Activated CD4-positive, alpha-beta T cell treated with anti-CD3 and anti-CD28 coated beads for 36 hours (primary cell): ENCODE measurements around the gene CTNND2. TPM values are rescaled to one million over a fixed set of nuclear protein-coding genes. Genes with fewer than 3 reads are reported as not detected.

Experiments
- ATAC-seq: fragments of 200-7000 bp; cut with Tn5 transposase; one replicate; pipeline ENCODE4 v1.10.0; 2021; ENCODE audit warnings: mild to moderate bottlenecking, moderate library complexity
- CTCF ChIA-PET: fragments of 350-600 bp; sonication (Branson Sonifier 250); formaldehyde crosslinking; loops from one replicate; lab custom pipeline; 2021; ENCODE audit warnings: antibody characterized with exemption; lab: Charles Lee
- POLR2A ChIA-PET: fragments of 350-600 bp; sonication (Branson Sonifier 250); formaldehyde crosslinking; loops from one replicate; lab custom pipeline; 2021; ENCODE audit warnings: antibody characterized with exemption, inconsistent platforms; lab: Charles Lee
- DNase-seq: peaks from one replicate; pipeline ENCODE4 v3.0.0-alpha.2; 2020
- H3K27ac Mint-ChIP-seq: one replicate; pipeline ENCODE4 v1.8.0; 2021; ENCODE audit warnings: mixed read lengths
- H3K27me3 Mint-ChIP-seq: one replicate; pipeline ENCODE4 v1.8.0; 2021; ENCODE audit warnings: mixed read lengths
- H3K36me3 Mint-ChIP-seq: one replicate; pipeline ENCODE4 v1.8.0; 2021; ENCODE audit warnings: low read depth, mixed read lengths
- H3K4me1 Mint-ChIP-seq: one replicate; pipeline ENCODE4 v1.8.0; 2021; ENCODE audit warnings: mixed read lengths
- H3K4me3 Mint-ChIP-seq: one replicate; pipeline ENCODE4 v1.8.0; 2021; ENCODE audit warnings: mild to moderate bottlenecking, moderate library complexity, mixed read lengths
- H3K9me3 Mint-ChIP-seq: one replicate; pipeline ENCODE4 v1.8.0; 2021; ENCODE audit warnings: low read depth, mixed read lengths
- intact Hi-C, 2 experiments: fragments of 100-400 bp; cut with DNase I in 1 of 2; cut with micrococcal nuclease in 1 of 2; formaldehyde crosslinking; loops; one replicate each; pipeline versions ENCODE4 v1.14.2 to v1.15.1; 2022 to 2024; cut with DNase I, micrococcal nuclease
- total RNA-seq, 2 experiments: library from RNA; stranded (reverse); gene quantifications; one replicate each; pipeline ENCODE4 v1.2.3, GENCODE V29; 2021

CTNND2 gene
- total RNA-seq, 2 experiments from 2014 or later, result not detected

DNA sequence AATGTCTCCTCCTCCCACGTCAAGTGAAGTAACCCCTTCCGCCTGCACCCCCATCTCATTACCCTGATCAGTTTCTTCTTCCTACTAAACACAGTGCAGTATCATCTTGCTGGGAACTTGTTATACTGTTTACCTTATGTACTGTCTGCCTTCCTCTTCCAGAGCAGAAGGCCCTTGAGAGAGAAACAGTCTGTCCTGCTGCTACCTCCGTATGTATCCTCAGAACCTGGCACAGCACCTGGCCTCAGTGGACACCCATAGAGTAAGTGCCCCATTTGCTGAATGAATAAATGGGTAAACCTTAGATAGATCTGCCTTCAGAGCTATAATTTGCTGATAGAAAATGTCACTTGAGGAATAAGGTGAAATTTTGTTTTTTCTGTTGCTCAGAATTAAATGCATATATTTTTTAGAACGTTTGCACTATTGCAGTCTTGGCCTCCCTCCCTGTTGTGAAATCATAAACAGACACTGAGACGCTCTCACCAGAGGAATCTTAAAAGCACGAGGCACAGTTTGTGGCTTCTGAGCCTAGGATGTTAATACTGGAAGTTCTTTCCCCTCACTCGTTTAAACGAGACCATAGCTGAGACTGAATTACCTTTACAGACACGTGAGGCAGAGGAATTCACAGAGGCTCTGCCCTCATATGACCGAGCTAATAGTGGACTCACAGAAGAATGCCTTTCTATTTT lies 920.1 kb downstream of the CTNND2 start:
- no peak for DNase-seq
- ChIA-PET POLR2A (no interaction called here), CTCF (interaction anchor here (0.6 kb wide), 1 partner anchor 809 kb away, joined by 3 read pairs; no protein-coding TSS in a partner anchor)
- intact Hi-C loops, result no loop called here
- no peak for ATAC-seq
- Mint-ChIP-seq H3K9me3 (no peaks in the 10 kb centered on the region), H3K4me1 (peaks cover 9% of the 10 kb centered on the region), H3K36me3 (no peaks in the 10 kb centered on the region), H3K4me3 (no peak overlapping the region), H3K27ac (no peak overlapping the region), H3K27me3 (peaks cover 14% of the 10 kb centered on the region)

DNA sequence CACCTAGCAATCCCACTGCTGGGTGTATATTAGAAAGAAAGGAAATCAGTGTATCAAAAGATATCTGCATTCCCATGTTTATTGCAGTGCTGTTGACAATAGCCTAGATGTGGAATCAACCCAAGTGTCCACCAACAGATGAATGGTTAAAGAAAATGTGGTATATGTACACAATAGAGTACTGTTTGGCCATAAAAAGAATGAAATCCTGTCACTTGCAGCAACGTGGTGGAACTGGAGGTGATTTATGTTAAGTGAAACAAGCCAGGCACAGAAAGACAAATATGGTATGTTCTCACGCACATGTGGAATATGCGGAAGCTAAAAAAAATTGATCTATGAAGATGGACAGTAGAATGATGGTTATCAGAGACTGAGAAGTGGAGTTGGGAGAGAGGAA lies 921.6 kb downstream of the CTNND2 start:
- Mint-ChIP-seq H3K36me3 (no peaks in the 10 kb centered on the region), H3K9me3 (no peaks in the 10 kb centered on the region), H3K27me3 (peaks cover 7% of the 10 kb centered on the region), H3K4me3 (no peak overlapping the region), H3K4me1 (no peaks in the 10 kb centered on the region), H3K27ac (no peak overlapping the region)
- intact Hi-C loops, result no loop called here
- ChIA-PET CTCF (interaction anchor here (0.6 kb wide), 1 partner anchor 51 kb away, joined by 3 read pairs; no protein-coding TSS in a partner anchor), POLR2A (no interaction called here)
- DNase-seq, result no peak
- ATAC-seq, result no peak

DNA sequence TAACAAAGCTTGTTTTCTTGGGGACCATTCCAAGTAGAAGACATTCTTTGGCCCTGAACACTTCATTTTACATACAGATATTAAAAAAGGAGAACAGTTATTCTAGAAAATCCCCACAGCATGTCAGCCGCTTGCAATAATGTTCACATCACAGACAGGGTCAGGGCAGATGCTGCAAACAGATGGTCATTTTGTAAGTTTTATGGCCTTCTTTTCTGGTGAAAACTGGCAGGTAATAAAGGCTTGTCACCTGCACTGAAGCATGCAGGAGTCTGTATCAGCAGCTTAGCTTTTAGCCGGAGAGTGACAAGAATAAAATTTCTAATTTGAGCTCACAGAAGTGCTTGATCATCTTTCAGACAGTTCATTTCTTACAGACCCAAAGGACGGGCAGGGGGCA lies 922.3 kb downstream of the CTNND2 start:
- ChIA-PET POLR2A (no interaction called here), CTCF (interaction anchor here (0.6 kb wide), 1 partner anchor 51 kb away, joined by 3 read pairs; no protein-coding TSS in a partner anchor)
- Mint-ChIP-seq H3K27me3 (peaks cover 3% of the 10 kb centered on the region), H3K36me3 (no peaks in the 10 kb centered on the region), H3K9me3 (no peaks in the 10 kb centered on the region), H3K4me3 (no peak overlapping the region), H3K27ac (no peak overlapping the region), H3K4me1 (no peaks in the 10 kb centered on the region)
- DNase-seq, result no peak
- intact Hi-C loops, result no loop called here
- ATAC-seq, result no peak

DNA sequence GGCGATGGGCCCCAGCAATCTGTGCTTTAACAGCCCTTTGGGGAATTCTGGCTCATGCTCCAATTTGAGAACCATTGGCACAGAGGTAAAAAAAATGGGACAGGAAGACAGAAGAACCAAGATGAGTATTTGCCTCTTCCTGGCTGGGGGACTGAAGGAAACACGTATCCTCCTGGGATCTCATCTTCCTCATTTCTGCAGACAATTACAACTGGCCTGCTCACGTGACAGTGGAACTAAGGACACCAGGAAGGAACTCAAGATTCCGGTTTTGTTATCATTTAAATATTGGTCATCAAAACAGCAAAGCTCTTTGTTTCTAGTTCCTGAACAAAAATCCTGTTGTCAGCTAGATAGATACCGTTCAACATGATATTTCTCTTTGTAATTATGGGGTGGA lies 927.2 kb downstream of the CTNND2 start:
- intact Hi-C loops, result no loop called here
- CTCF ChIA-PET, result interaction anchor here (1.0 to 1.3 kb wide), 2 partner anchors 11 to 13 kb away, joined by 3 to 8 read pairs; no protein-coding TSS in a partner anchor
- H3K36me3 Mint-ChIP-seq, result no peaks in the 10 kb centered on the region
- ATAC-seq (no peak), DNase-seq (no peak)
- H3K27me3 Mint-ChIP-seq, result peaks cover 5% of the 10 kb centered on the region
- no peak overlapping the region for H3K27ac Mint-ChIP-seq
- H3K4me3 Mint-ChIP-seq, result no peak overlapping the region
- no peaks in the 10 kb centered on the region for H3K4me1 Mint-ChIP-seq
- H3K9me3 Mint-ChIP-seq, result no peaks in the 10 kb centered on the region
- POLR2A ChIA-PET, result no interaction called here

DNA sequence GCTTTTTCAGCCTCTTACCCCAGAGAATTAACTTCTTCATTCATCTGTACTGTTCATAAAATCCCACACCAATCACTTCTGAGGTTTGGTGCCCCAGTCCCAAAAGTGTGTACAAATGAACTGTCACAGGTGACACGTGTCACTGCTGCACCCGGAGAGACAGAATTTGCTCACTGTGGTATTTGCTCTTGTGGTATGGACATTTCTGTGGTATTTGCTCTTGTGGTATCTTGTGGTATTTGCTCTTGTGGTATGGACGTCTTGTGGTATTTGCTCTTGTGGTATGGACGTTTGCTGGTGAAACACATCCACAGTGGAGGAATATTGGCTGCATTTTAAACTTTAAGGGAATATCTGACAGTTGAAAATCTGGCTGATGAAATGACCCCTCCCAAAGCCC lies 928.3 kb downstream of the CTNND2 start:
- Mint-ChIP-seq H3K9me3 (no peaks in the 10 kb centered on the region), H3K27me3 (peaks cover 6% of the 10 kb centered on the region), H3K4me1 (no peaks in the 10 kb centered on the region), H3K36me3 (no peaks in the 10 kb centered on the region), H3K27ac (no peak overlapping the region), H3K4me3 (no peak overlapping the region)
- CTCF ChIA-PET, result no interaction called here
- POLR2A ChIA-PET, result no interaction called here
- DNase-seq (no peak), ATAC-seq (no peak)
- intact Hi-C loops, result no loop called here

DNA sequence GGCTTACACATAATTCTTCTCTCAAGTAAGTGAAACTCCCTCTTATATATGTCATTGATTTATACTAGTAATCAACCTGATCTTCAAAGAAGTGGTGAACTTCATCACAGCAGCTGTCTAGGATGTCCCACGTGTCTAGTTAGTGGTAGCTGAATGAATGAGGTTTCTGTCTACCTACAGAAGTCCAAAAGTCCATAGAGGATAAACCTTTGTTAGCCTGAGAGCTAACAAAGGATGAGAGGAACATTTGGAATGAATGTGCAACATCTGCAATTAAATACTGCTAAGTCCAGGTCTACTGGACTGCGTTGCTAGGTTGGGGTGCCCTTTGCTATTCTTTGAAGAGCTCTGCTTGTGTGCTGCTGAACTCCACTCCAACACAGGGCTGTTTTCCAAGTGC lies 929.4 kb downstream of the CTNND2 start:
- Mint-ChIP-seq H3K4me1 (no peaks in the 10 kb centered on the region), H3K27me3 (peaks cover 7% of the 10 kb centered on the region), H3K27ac (no peak overlapping the region), H3K36me3 (no peaks in the 10 kb centered on the region), H3K4me3 (no peak overlapping the region), H3K9me3 (no peaks in the 10 kb centered on the region)
- no peak for ATAC-seq
- intact Hi-C loops, result no loop called here
- CTCF ChIA-PET, result interaction anchor here (0.7 kb wide), 1 partner anchor 13 kb away, joined by 4 read pairs; no protein-coding TSS in a partner anchor
- no peak for DNase-seq
- POLR2A ChIA-PET, result no interaction called here

DNA sequence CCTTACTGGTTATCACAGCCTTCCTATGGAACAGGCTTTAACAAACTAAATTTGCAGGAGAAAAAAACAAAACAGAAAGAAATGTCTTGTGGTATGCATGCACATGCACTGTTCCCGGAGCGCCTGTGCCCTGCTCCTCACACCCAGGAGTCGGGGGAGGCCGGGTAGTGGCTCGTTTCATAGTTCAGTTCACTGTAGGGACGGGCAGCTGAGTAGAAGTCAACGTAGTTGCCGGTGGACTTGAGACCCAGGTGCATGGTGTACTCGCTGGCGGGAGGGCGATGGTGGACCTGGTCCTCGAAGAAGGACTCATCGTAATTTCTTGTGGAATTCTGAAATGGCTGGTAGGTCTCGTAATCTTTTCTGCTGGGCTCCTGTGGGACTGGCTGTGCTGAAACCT lies 930.9 kb downstream of the CTNND2 start:
- intact Hi-C loops, result no loop called here
- ChIA-PET POLR2A (no interaction called here), CTCF (no interaction called here)
- Mint-ChIP-seq H3K9me3 (no peaks in the 10 kb centered on the region), H3K4me1 (no peaks in the 10 kb centered on the region), H3K27ac (no peak overlapping the region), H3K27me3 (peaks cover 7% of the 10 kb centered on the region), H3K4me3 (no peak overlapping the region), H3K36me3 (no peaks in the 10 kb centered on the region)
- DNase-seq, result no peak
- ATAC-seq, result no peak

DNA sequence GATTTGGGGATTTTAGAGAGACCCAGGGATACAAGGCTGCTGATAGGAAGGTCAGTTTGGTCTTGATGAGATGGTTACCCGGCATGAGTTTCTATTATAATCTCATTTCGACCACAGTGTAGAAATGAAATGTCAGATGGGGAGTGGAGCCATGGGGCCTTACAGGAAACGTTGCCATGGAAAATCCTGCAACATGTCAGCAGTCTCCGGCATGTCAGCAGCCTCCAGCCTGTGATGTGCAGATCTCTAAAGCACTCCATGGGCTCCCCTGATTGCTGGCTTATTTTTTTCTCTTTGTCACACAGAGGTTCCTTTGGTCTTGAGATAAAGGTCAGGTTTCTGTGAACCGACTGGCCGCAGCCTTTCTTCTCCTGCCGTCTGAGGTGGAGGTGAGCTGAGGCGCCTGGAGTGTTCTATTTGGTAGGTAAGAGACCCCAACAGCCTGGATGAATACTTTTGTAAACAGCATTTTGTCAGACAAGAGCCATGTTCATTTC lies 934.5 kb downstream of the CTNND2 start:
- POLR2A ChIA-PET, result no interaction called here
- DNase-seq, result no peak
- Mint-ChIP-seq H3K27ac (no peak overlapping the region), H3K36me3 (no peaks in the 10 kb centered on the region), H3K9me3 (no peaks in the 10 kb centered on the region), H3K27me3 (peaks cover 4% of the 10 kb centered on the region), H3K4me1 (no peaks in the 10 kb centered on the region), H3K4me3 (no peak overlapping the region)
- ATAC-seq, result no peak
- intact Hi-C loops, result no loop called here
- CTCF ChIA-PET, result no interaction called here

DNA sequence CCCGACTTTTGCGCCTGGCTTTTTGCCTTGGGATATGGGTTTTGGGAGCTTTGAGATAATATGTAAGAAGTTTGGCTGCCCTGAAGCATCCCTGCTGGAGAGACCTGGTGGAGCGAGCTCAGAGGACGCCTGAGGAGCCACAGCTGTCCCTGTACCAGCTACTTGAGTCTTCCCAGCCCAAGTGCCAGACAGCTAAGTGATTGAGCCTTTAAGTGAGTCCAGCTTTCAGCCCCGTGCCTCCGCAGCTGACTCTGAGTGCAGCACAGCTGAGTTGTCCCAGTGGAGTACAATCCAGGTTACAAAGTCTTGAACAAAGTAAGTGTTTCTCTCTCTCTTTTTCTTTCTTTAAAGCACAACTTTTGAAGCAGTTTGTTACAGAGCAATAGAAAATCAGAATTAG lies 939.4 kb downstream of the CTNND2 start:
- CTCF ChIA-PET, result no interaction called here
- H3K27me3 Mint-ChIP-seq, result no peaks in the 10 kb centered on the region

DNA sequence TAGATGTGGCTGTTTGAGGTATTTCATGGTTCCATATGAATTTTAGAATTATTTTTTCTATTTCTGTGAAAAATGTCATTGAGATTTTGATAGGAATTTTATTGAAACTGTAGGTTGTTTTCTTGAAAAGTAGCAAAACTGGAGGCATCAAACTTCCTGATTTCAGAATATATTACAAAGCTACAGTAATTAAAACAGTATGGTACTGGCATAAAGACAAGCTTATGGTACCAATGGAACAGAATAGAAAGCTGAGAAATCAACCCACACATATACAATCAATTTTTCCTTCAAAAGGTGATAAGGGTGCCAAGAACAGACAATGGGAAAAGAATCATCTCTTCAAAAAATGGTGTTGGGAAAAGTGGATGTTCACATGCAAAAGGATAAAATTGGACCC lies 945.5 kb downstream of the CTNND2 start:
- ChIA-PET POLR2A (no interaction called here), CTCF (interaction anchor here (0.5 kb wide), 1 partner anchor 29 kb away, joined by 3 read pairs; no protein-coding TSS in a partner anchor)
- no peaks in the 10 kb centered on the region for H3K36me3 Mint-ChIP-seq
- no peak overlapping the region for H3K27ac Mint-ChIP-seq
- H3K27me3 Mint-ChIP-seq, result no peaks in the 10 kb centered on the region
- H3K9me3 Mint-ChIP-seq, result peaks cover 5% of the 10 kb centered on the region
- H3K4me3 Mint-ChIP-seq, result no peak overlapping the region
- intact Hi-C loops, result no loop called here
- DNase-seq (no peak), ATAC-seq (no peak)
- no peaks in the 10 kb centered on the region for H3K4me1 Mint-ChIP-seq

More for the DNA sequence above, 939.4 kb downstream of the CTNND2 start:
- POLR2A ChIA-PET, result no interaction called here
- Mint-ChIP-seq H3K9me3 (no peaks in the 10 kb centered on the region), H3K27ac (no peak overlapping the region), H3K4me3 (no peak overlapping the region), H3K4me1 (no peaks in the 10 kb centered on the region), H3K36me3 (no peaks in the 10 kb centered on the region)
- intact Hi-C loops, result no loop called here
- no peak for DNase-seq
- ATAC-seq, result no peak

DNA sequence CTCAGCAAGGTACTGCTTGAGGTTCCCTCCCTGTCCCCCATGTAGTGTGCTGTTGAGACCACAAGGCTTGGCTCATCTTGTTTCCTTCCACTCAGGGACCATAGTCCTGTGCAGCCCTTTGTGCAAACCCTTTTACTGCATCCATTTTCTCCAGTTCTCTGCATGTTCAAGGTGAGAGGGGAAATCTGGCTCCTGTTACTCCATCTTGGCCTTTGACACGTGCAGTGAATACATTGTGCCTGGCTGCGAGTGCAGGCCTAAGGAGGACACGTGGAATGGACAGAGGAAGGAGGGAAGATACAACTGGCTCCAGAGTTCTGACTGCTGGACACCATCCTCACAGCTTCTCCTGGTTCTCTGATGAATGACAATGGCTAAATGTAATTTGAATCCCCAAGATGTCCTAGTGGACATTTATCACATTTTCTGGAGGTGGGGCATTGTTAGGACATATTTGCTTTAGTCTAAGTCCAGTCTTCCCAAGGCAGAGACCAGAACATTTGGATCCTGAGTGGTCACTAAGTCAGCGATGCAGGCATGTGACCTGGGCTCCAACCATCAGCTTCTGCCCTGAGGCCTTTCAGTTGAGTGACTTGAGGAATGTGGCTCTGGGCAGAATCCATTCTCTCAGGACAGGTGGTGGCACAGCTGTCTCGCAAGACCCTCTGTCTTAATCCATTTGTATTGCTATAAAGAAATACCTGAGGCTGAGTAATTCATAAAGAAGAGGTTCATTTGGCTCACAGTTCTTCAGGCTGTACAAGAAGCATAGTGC lies 954.2 kb downstream of the CTNND2 start:
- no peak for ATAC-seq
- H3K4me3 Mint-ChIP-seq, result no peak overlapping the region
- peaks cover 10% of the 10 kb centered on the region for H3K27me3 Mint-ChIP-seq
- ChIA-PET CTCF (no interaction called here), POLR2A (no interaction called here)
- H3K27ac Mint-ChIP-seq, result no peak overlapping the region
- H3K36me3 Mint-ChIP-seq, result no peaks in the 10 kb centered on the region
- intact Hi-C loops, result no loop called here
- H3K9me3 Mint-ChIP-seq, result no peaks in the 10 kb centered on the region
- DNase-seq, result no peak
- no peaks in the 10 kb centered on the region for H3K4me1 Mint-ChIP-seq

DNA sequence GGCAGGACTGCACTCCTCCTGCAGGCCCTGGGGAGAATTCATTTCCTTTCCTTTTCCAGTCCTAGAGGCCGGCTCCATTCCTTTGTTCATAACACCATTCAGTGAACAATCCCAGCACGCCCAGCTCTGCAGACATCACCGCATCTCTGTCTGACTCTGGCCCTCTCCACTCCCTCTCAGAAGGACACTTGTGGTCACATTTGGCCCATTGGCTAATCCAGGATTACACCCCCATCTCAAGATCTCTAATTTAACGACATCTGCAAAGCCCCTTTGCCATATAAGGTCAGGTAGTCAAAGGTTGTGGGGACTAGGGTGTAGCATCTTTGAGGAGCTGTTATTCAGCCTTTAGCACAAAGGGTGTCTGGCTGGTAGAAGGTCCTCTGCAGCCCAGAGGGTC lies 958.2 kb downstream of the CTNND2 start:
- no peak overlapping the region for H3K4me3 Mint-ChIP-seq
- ChIA-PET CTCF (no interaction called here), POLR2A (no interaction called here)
- H3K27me3 Mint-ChIP-seq, result peaks cover 7% of the 10 kb centered on the region
- no peak overlapping the region for H3K27ac Mint-ChIP-seq
- H3K9me3 Mint-ChIP-seq, result no peaks in the 10 kb centered on the region
- H3K36me3 Mint-ChIP-seq, result no peaks in the 10 kb centered on the region
- ATAC-seq (no peak), DNase-seq (no peak)
- no peaks in the 10 kb centered on the region for H3K4me1 Mint-ChIP-seq
- intact Hi-C loops, result no loop called here
